NT2/D1 (cell line): Measurements from ENCODE around the gene TTC4.

Experiments used
- SUZ12 ChIP-seq: IDR thresholded peaks from 2 replicates; pipeline ENCODE4 v1.6.1; 2011; ENCODE audit not compliant: insufficient read length, insufficient read depth; ENCODE audit errors: extremely low read depth
- YY1 ChIP-seq: IDR thresholded peaks from 2 replicates; pipeline ENCODE4 v1.6.1; 2011; ENCODE audit not compliant: insufficient read length, insufficient read depth
- ZNF274 ChIP-seq: IDR thresholded peaks from 2 replicates; pipeline ENCODE4 v1.6.1; 2011; ENCODE audit warnings: mild to moderate bottlenecking, low read depth, low read length

- TF ChIP-seq ZNF274 (no peak), YY1 (no peak), SUZ12 (no peak)
Observed at GRCh38 chr1:54706419-54706818, 9.2 kb upstream of the TTC4 start.
